Stomach (tissue), 9 donors: ENCODE data around the gene MED12L. TPM values are rescaled to one million over a fixed set of nuclear protein-coding genes. Genes with fewer than 3 reads are reported as not detected.

Source experiments
- DNase-seq, 2 donors: peaks; one replicate each; pipeline versions ENCODE4 v3.0.0 to v3.0.0-alpha.2; 2013 to 2019
- H3K27ac ChIP-seq, 5 donors: fragments of 200-600 bp in 4 of 5; sonication (generic) in 4 of 5; one replicate each; pipeline ENCODE4 v1.5.1; 2013 to 2019; ENCODE audit warnings: mild to moderate bottlenecking in 1 of 5, moderate library complexity in 1 of 5
- H3K27me3 ChIP-seq, 3 donors: fragments of 200-600 bp; sonication (generic); one replicate each; pipeline ENCODE4 v1.5.1; 2017 to 2019; ENCODE audit warnings: mixed run types in 1 of 3
- H3K36me3 ChIP-seq, 4 donors: fragments of 200-600 bp; sonication (generic); 1 replicate in 3 of 4; 2 replicates in 1 of 4; pipeline ENCODE4 v1.5.1; 2016 to 2019
- H3K4me1 ChIP-seq, 4 donors: fragments of 200-600 bp; sonication (generic); one replicate each; pipeline ENCODE4 v1.5.1; 2016 to 2019
- H3K4me3 ChIP-seq, 4 donors: fragments of 200-600 bp; sonication (generic) in 3 of 4; one replicate each; pipeline ENCODE4 v1.5.1; 2016 to 2019; ENCODE audit warnings: mild to moderate bottlenecking in 1 of 4
- H3K9me3 ChIP-seq, 4 donors: fragments of 200-600 bp; sonication (generic); one replicate each; pipeline ENCODE4 v1.5.1; 2016 to 2019
- CTCF ChIP-seq, 7 experiments: fragments of 450-650 bp in 4 of 7; fragments of 200-600 bp in 3 of 7; sonication (generic) in 3 of 7; IDR thresholded peaks; one replicate each; pipeline ENCODE4 v1.5.1; 2016 to 2019; ENCODE audit warnings: antibody characterized with exemption in 7 of 7, control low read depth in 2 of 7, mild to moderate bottlenecking in 1 of 7
- EP300 ChIP-seq: sonication (generic); formaldehyde crosslinking; IDR thresholded peaks from one replicate; pipeline ENCODE4 v1.6.1; 2017; ENCODE audit warnings: antibody characterized with exemption
- POLR2A ChIP-seq, 4 donors: fragments of 450-650 bp; IDR thresholded peaks; one replicate each; pipeline ENCODE4 v1.6.1; 2016; ENCODE audit warnings: antibody characterized with exemption in 4 of 4, control low read depth in 2 of 4, mild to moderate bottlenecking in 1 of 4, moderate library complexity in 1 of 4
- POLR2AphosphoS5 ChIP-seq, 3 donors: sonication (generic); formaldehyde crosslinking; IDR thresholded peaks; one replicate each; pipeline ENCODE4 v1.6.1; 2016; ENCODE audit warnings: antibody characterized with exemption in 3 of 3
- WGBS, 5 donors: extraction: QIAGEN DNeasy Blood & Tissue Kit in 3 of 5; methylation state at CpG; one replicate each; pipeline versions ENCODE4 v1.1.5 to v1.1.7; 2013 to 2018; 5-methylcytosine and 5-hydroxymethylcytosine counted together
- intact Hi-C: fragments of 100-400 bp; cut with DNase I; formaldehyde crosslinking; loops from one replicate; pipeline ENCODE4 v1.15.1; 2023; ENCODE audit warnings: low total_unique reads
- polyA plus RNA-seq, 3 donors: library from polyadenylated mRNA; stranded (reverse); fragments of 200-250 nt; gene quantifications; one replicate each; pipeline ENCODE4 v1.2.3, GENCODE V29; 2013
- total RNA-seq, 5 donors: library from RNA; depleted of rRNA; stranded (reverse); fragments of >200 nt; gene quantifications; one replicate each; pipeline versions ENCODE4 v1.1.0 to v1.2.3, GENCODE V29; 2014 to 2016
- donor health status: healthy with polysubstance abuse.
- donor health status: Bipolar disorder and iron deficiency.
- donor health status: healthy.

Gene MED12L
- total and polyA plus RNA-seq, 8 donors, result 0.06 to 2.9 (median 0.36) TPM; not detected in 2

- Histone ChIP-seq H3K27me3 (no peaks in the 10 kb centered on the region), H3K36me3 (no peaks in the 10 kb centered on the region), H3K4me3 (no peak overlapping the region), H3K27ac (no peak overlapping the region), H3K9me3 (no peaks in the 10 kb centered on the region), H3K4me1 (peaks cover 0 to 5% (median 0%) of the 10 kb centered on the region in 4 donors)
- peak in 5 of 7 experiments; percentile 83 to 91 (median 86) for TF ChIP-seq CTCF (IDR thresholded peaks at IDR 0.05)
- TF ChIP-seq POLR2A (IDR thresholded peaks at IDR 0.05), result no peak
- 14 to 28% (median 18%) methylated on average over 3 of the region's 3 CpGs for WGBS, 5 donors
- intact Hi-C loops, result loop anchor here (10.0 kb wide), 2 partner anchors 405 to 475 kb away; no protein-coding TSS in a partner anchor
- DNase-seq, result peak in 1 of 2 donors; percentile 86
Observed at GRCh38 chr3:151439652-151440125, 354.2 kb downstream of the MED12L start.

- Histone ChIP-seq H3K27me3 (no peaks in the 10 kb centered on the region), H3K27ac (no peak overlapping the region), H3K9me3 (no peaks in the 10 kb centered on the region), H3K4me3 (no peak overlapping the region), H3K36me3 (no peaks in the 10 kb centered on the region), H3K4me1 (peaks cover 0 to 4% (median 0%) of the 10 kb centered on the region in 4 donors)
- WGBS, 5 donors, result 94 to 100% (median 95%) methylated on average over 1 of the region's 1 CpG
- no peak for DNase-seq
- intact Hi-C loops, result loop anchor here (10.0 kb wide), 2 partner anchors 404 to 474 kb away; no protein-coding TSS in a partner anchor
- no peak for TF ChIP-seq POLR2AphosphoS5 (IDR thresholded peaks at IDR 0.05)
- no peak for TF ChIP-seq EP300
- no peak for TF ChIP-seq CTCF (IDR thresholded peaks at IDR 0.05)
- no peak for TF ChIP-seq POLR2A (IDR thresholded peaks at IDR 0.05)
Observed at GRCh38 chr3:151440940-151441339, 355.5 kb downstream of the MED12L start.

GRCh38 chr3:151443583-151443982, 358.1 kb downstream of the MED12L start:
- Histone ChIP-seq H3K4me1 (peaks cover 0 to 4% (median 0%) of the 10 kb centered on the region in 4 donors), H3K36me3 (no peaks in the 10 kb centered on the region), H3K27me3 (no peaks in the 10 kb centered on the region), H3K27ac (no peak overlapping the region), H3K9me3 (no peaks in the 10 kb centered on the region), H3K4me3 (no peak overlapping the region)
- intact Hi-C loops, result loop anchor here (10.0 kb wide), 2 partner anchors 401 to 471 kb away; no protein-coding TSS in a partner anchor
- TF ChIP-seq EP300, result no peak
- TF ChIP-seq CTCF (IDR thresholded peaks at IDR 0.05), result no peak
- no peak for TF ChIP-seq POLR2AphosphoS5 (IDR thresholded peaks at IDR 0.05)
- no peak for TF ChIP-seq POLR2A (IDR thresholded peaks at IDR 0.05)
- WGBS, 5 donors, result 80 to 86% (median 84%) methylated on average over 7 of the region's 7 CpGs
- peak in 1 of 2 donors; percentile 37 for DNase-seq

GRCh38 chr3:151445273-151446001, 360.0 kb downstream of the MED12L start:
- 76 to 90% (median 84%) methylated on average over 5 of the region's 5 CpGs for WGBS, 5 donors
- intact Hi-C loops, result loop anchor here (10.0 kb wide), 2 partner anchors 399 to 469 kb away; no protein-coding TSS in a partner anchor
- no peak overlapping the region for H3K27ac ChIP-seq

More at GRCh38 chr3:151445273-151446001, 360.0 kb downstream of the MED12L start:
- no peaks in the 10 kb centered on the region for H3K36me3 ChIP-seq
- TF ChIP-seq CTCF (IDR thresholded peaks at IDR 0.05) (no peak), POLR2A (IDR thresholded peaks at IDR 0.05) (no peak), EP300 (no peak), POLR2AphosphoS5 (IDR thresholded peaks at IDR 0.05) (no peak)
- no peaks in the 10 kb centered on the region for H3K9me3 ChIP-seq
- H3K27me3 ChIP-seq, result no peaks in the 10 kb centered on the region
- no peak overlapping the region for H3K4me3 ChIP-seq
- no peaks in the 10 kb centered on the region for H3K4me1 ChIP-seq
- DNase-seq, result no peak
